ENCODE measurements around the gene SIRPG. TPM values are rescaled to one million over a fixed set of nuclear protein-coding genes. Genes with fewer than 3 reads are reported as not detected.

The SIRPG gene
- total RNA-seq, 1 experiment from 2014 or later, result not detected

DNA sequence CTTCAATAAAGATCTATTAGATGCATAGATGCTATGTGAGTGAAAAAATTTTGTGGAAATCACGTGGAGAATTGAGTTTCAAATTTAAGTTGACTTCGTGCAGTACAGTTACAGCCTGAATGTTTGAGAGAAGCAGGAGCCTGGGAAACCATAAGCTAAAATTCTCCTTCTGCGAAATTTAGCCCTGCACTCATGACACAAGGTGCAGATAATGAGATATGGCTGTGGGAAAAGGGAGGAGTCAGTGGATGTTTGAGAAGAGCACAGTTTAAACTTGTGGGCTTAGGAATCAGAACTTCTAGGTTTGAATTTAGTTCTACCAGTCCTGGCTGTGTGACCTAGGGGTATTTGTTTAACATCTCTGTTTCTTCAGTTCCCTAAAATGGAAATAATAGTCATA, 32.1 kb upstream of the SIRPG start:
- no peak for DNase-seq
- no peak overlapping the region for H4K91ac ChIP-seq (ENCODE audit: insufficient read length, low read depth, low read length)
- H2AFZ ChIP-seq (ENCODE audit: low read length), result no peak overlapping the region
- H4K8ac ChIP-seq (replicated peaks; ENCODE audit: insufficient read length, low read depth, low read length), result no peak overlapping the region
- no peak overlapping the region for H3K14ac ChIP-seq (ENCODE audit: insufficient read depth, low read length)
- H3K79me1 ChIP-seq (ENCODE audit: insufficient read depth, low read depth, low read length, poor library complexity, severe bottlenecking), result no peaks in the 10 kb centered on the region
- no peak overlapping the region for H2AK5ac ChIP-seq (ENCODE audit: insufficient read length, low read length)
- H4K20me1 ChIP-seq (ENCODE audit: control insufficient read depth, insufficient read depth, insufficient read length), result no peaks in the 10 kb centered on the region
- no peak overlapping the region for H3K27ac ChIP-seq (ENCODE audit: insufficient read length, low read depth, low read length)
- no peak overlapping the region for H3K18ac ChIP-seq (ENCODE audit: insufficient read length, low read depth, low read length)
- no peak overlapping the region for H4K5ac ChIP-seq (ENCODE audit: insufficient read length, low read depth, low read length)
- no peak overlapping the region for H2BK120ac ChIP-seq (ENCODE audit: low read depth, low read length, poor library complexity, severe bottlenecking)
- WGBS (ENCODE audit: extremely low coverage, insufficient read length, low lambda C conversion rate), result no CpG with 5 or more reads among the region's 3 CpGs
- H2BK5ac ChIP-seq (ENCODE audit: insufficient read length, low read length), result no peak overlapping the region
- H2BK15ac ChIP-seq (ENCODE audit: low read depth, low read length), result no peak overlapping the region
- H3K56ac ChIP-seq (ENCODE audit: insufficient read length, low read depth, low read length), result no peak overlapping the region
- Mint-ChIP-seq H3K27ac (no peak overlapping the region), H3K4me1 (peaks cover 12 to 13% of the 10 kb centered on the region in 2 experiments), H3K4me3 (no peak overlapping the region), H3K36me3 (ENCODE audit: insufficient read depth in 1 of 3, low read depth in 3 of 3) (no peaks in the 10 kb centered on the region), H3K27me3 (ENCODE audit: low read depth) (peaks cover 40% of the 10 kb centered on the region), H3K9me3 (peaks cover 0 to 15% of the 10 kb centered on the region in 2 experiments; a peak in 3 of 5 replicates)
- H3K79me2 ChIP-seq (ENCODE audit: insufficient read depth, low read length), result no peaks in the 10 kb centered on the region
- no peaks in the 10 kb centered on the region for H3K27me3 ChIP-seq (ENCODE audit: insufficient read depth, low read length)
- no peak overlapping the region for H3T11ph ChIP-seq (ENCODE audit: low read length)
- H3K4me2 ChIP-seq (ENCODE audit: insufficient read depth, insufficient read length, low read length), result no peak overlapping the region
- no peak overlapping the region for H3K4ac ChIP-seq (ENCODE audit: low read depth, low read length)
- H3K9ac ChIP-seq (ENCODE audit: extremely low read depth, insufficient read length, low read length), result no peak overlapping the region
- H3K9me3 ChIP-seq (ENCODE audit: control insufficient read depth, low read depth, low read length), result no peaks in the 10 kb centered on the region
- TF ChIP-seq CTCF (conservative IDR thresholded peaks at IDR 0.05), result no peak
- no peak overlapping the region for H2BK20ac ChIP-seq (ENCODE audit: low read depth, low read length, poor library complexity, severe bottlenecking)
- no peaks in the 10 kb centered on the region for H3K4me1 ChIP-seq (ENCODE audit: insufficient read depth, low read length)
- no peak overlapping the region for H2BK12ac ChIP-seq (ENCODE audit: insufficient read length, low read depth, low read length)
- no peaks in the 10 kb centered on the region for H3K23me2 ChIP-seq (ENCODE audit: insufficient read length, low read depth, low read length, poor library complexity, severe bottlenecking)
- no peak overlapping the region for H3K23ac ChIP-seq (ENCODE audit: insufficient read length, low read depth, low read length)

All from H9 (cell line).